Stimulated activated CD8-positive, alpha-beta memory T cell treated with anti-CD3 and anti-CD28 coated beads, Interleukin-12 subunit alpha, Interleukin-12 subunit beta, amount 100 ng/mL, for 24 hours (primary cell): ENCODE measurements around the gene TCFL5.

Experiments used
- DNase-seq: peaks from one replicate; pipeline ENCODE4 v3.0.0-alpha.2; 2020; ENCODE audit errors: extremely low read depth

TCFL5 gene

GRCh38 chr20:62834967-62835730 is 26.5 kb downstream of the TCFL5 start:
- no peak for DNase-seq

- DNase-seq: no peak
Observed at GRCh38 chr20:62832951-62833391, 28.7 kb downstream of the TCFL5 start.

- no peak for DNase-seq
Observed at GRCh38 chr20:62832212-62832922, 29.3 kb downstream of the TCFL5 start.

GRCh38 chr20:62831854-62832211 is 29.8 kb downstream of the TCFL5 start:
- DNase-seq: no peak

GRCh38 chr20:62831361-62831788 is 30.2 kb downstream of the TCFL5 start:
- no peak for DNase-seq

GRCh38 chr20:62830821-62831220 is 30.8 kb downstream of the TCFL5 start:
- DNase-seq: no peak

GRCh38 chr20:62830251-62830650 is 31.4 kb downstream of the TCFL5 start:
- no peak for DNase-seq

GRCh38 chr20:62829231-62830230 is 32.1 kb downstream of the TCFL5 start:
- no peak for DNase-seq

GRCh38 chr20:62828511-62829230 is 33.0 kb downstream of the TCFL5 start:
- no peak for DNase-seq

- no peak for DNase-seq
Observed at GRCh38 chr20:62828051-62828450, 33.6 kb downstream of the TCFL5 start.

- no peak for DNase-seq
Observed at GRCh38 chr20:62827311-62828038, 34.1 kb downstream of the TCFL5 start.

- DNase-seq: no peak
Observed at GRCh38 chr20:62826646-62827310, 34.8 kb downstream of the TCFL5 start.

GRCh38 chr20:62825986-62826645 is 35.5 kb downstream of the TCFL5 start:
- DNase-seq: no peak

- DNase-seq: no peak
Observed at GRCh38 chr20:62825333-62825985, 36.2 kb downstream of the TCFL5 start.

GRCh38 chr20:62824476-62825332 is 36.9 kb downstream of the TCFL5 start:
- no peak for DNase-seq

- DNase-seq: no peak
Observed at GRCh38 chr20:62823688-62824475, 37.7 kb downstream of the TCFL5 start.
